NCI-H345 treated with DMSO at 0.1 percent for 48 hours (cell line): ENCODE results near the gene PPP3CB.
A peak's percentile ranks its signal among the peaks of the same experiment; 100 is the strongest.

ENCODE experiments used
- DNase-seq: peaks from one replicate; lab custom pipeline; 2025; ENCODE audit not compliant: unreplicated experiment; lab: John Stamatoyannopoulos, UW

Gene PPP3CB

GRCh38 chr10:73495884-73496674 lies at the start of gene PPP3CB:
PPP3CB (minus strand) TSS chr10:73496024; CDS start chr10:73495889, 135 bp downstream.
- peak; percentile 61 for DNase-seq

- no peak for DNase-seq
Measured at GRCh38 chr10:73545357-73545756, 49.5 kb upstream of the PPP3CB start.

DNA sequence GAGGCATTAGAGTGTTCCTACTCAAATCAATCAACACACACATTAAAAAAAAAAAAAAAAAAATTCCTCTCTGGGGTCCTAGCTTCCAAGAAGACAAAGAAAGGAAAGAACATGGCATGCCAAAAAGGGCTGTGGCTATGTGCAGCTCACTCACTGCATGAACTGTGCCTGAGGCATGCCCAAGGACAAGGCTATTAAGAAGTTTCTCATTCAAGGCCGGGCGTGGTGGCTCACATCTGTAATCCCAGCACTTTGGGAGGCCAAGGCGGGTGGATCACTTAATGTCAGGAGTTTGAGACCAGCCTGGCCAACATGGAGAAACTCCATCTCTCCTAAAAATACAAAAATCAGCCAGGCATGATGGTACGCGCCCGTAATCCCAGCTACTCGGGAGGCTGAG lies 41.9 kb upstream of the PPP3CB start:
- no peak for DNase-seq

GRCh38 chr10:73537288-73537687 lies 41.5 kb upstream of the PPP3CB start:
- no peak for DNase-seq

- DNase-seq, result no peak
Measured at GRCh38 chr10:73534857-73535256, 39.0 kb upstream of the PPP3CB start.

DNA sequence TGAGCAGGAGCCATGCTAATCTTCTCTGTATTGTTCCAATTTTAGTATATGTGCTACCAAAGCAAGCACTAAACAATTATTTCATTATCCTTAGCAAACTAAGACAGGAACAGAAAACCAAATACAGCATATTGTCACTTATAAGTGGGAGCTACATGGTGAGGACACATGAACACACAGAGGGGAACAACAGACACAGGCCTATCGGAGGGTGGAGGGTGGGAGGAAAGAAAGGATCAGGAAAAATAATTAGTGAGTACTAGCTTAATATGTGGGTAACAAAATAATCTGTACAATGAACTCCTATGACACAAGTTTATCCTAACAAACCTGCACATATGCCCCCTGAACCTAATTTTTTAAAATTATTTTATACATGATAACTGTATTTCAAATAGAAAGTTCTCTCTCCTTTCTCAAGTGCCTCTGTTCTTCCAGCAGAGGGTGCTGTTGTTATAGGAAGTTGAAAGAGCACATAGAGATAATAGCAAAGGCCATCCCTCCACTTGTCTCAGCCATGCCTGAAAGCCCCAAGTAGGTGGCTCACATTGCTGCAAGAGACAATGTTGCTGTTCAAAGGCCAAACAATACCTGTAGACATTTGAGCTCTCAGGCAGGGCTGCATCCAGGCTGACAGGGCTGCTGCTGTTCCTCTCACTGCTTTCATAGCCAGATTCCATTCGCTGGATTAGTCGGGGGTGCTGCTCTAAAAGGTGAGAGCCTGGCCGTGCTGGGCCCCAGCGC lies 33.4 kb upstream of the PPP3CB start:
- DNase-seq, result peak; percentile 52

DNA sequence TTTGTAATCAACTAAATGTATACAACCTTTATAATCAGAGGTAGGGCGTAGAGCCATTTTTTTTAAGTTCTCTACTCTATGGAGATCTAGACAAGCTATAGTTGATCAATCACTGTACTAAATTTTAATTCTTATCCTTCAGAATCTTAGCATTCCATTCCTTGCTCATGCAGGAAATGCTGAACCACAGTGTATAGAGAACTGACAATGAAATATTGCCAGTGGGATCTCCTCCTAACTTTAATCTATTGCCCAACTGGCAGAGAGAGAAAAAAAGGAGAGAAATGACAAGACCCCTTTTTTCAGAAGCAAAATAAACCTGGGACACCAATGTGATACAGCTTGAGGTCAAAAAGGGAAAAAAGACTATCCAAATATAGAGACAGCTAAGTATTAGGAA lies 26.4 kb upstream of the PPP3CB start:
- DNase-seq, result no peak

GRCh38 chr10:73519336-73519735 lies 23.5 kb upstream of the PPP3CB start:
- DNase-seq, result no peak

DNA sequence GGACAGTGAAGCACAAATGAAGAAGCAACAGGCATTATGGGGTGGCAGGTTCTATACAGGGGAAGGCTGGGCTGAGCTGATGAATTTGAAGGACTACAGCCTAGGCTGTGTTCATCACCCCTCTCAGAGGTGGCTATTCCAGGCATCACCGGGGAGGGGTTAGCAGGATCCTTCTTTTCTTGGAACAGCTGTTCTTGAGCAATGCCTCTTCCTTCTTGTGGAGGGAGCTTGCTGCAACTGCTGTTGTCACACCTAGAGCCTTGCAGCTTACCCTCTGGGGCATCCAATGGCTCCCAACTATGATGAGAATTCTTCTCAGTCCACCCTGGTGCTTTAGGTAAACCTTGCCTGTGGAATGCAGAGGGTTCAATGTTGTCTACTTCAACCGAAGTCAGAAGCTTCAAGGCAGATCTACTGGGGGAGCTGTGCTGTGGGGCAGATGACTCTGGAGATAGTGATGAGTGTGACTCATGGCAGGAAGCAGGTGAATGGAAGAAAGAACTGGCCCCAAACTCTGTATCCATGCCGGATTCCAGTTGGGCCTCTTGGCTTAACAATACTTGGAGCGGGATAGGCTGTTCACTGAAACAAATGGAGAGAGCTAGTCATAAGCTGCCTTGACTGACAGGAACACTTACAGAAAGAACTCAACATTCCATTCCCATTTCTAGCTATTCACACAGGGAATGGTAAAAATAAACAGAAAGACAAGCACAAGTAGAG lies 21.5 kb upstream of the PPP3CB start:
- no peak for DNase-seq

DNA sequence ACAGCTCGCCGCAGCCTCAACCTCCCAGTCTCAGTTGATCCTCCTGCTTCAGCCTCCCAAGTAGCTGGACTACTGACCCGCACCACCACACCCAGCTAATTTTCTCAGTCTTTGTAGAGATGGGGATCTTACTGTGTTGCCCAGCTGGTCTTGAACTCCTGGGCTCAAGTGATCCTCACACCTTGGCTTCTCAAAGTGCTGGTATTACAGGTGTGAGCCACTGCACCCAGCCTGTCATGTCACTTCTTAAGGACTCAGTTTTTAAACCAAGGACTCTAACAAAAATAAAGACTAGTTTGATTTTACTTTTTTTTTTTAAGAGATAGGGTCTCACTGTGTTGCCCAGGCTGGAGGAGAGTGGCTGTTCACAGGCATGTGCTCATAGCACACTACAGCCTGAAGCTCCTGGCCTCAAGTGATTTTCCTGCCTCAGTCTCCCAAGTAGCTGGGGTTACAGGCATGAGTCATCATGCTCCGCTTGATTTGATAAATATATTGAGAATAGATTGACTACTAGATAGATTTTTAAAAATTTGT lies 16.5 kb upstream of the PPP3CB start:
- DNase-seq, result no peak

DNA sequence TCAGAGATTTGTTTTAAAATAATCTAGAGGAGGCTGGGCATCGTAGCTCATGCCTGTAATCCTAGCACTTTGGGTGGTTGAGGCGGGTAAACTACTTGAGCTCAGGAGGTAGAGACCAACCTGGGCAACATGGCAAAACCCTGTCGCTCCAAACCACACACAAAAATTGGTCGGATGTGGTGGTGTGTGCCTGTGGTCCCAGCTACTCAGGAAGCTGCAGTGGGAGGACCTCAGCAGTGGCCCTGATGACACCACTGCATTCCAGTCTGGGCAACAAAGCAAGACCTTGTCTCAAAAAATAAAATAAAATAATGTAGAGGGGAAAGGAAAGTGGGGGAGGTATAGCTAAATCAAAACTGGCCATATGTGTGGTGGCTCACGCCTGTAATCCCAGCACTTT lies 13.9 kb upstream of the PPP3CB start:
- DNase-seq, result no peak

DNA sequence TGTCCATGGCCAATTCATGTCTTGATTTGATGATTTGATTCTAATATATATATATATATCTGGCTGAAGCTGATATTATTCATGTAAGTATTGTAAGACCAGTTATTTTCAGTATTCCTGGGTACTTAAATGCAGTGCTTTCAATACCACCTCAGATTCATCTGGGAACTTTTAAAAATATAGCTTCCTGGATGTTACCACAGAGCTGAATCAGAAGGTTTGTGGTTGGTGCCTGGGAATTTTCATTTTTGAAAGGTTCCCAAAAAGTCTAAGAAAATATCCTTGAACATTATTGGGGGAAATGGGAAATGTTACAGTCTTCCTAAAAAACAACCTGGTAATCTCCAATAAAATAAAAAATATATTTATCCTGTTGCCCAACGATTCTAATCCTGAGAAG lies 10.7 kb upstream of the PPP3CB start:
- no peak for DNase-seq

DNA sequence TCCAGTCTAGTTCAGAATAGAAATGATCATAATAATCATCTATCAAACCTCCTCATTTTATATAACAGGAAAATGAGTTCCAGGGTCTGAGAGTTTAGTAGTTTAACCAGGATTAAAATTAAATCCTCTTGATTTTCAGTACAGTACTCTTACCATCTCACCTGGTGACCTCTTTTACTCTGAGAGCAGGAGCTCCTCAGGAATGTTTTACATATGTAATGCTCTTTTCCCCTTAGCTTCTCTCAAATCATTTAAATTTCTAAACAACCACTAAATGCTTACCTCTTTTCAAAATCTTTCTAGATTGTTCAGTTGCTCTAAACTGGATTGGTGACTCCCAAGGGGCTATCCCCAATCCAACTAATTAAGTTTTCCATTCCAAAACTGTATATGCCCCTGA lies 10.2 kb upstream of the PPP3CB start:
- DNase-seq, result no peak

DNA sequence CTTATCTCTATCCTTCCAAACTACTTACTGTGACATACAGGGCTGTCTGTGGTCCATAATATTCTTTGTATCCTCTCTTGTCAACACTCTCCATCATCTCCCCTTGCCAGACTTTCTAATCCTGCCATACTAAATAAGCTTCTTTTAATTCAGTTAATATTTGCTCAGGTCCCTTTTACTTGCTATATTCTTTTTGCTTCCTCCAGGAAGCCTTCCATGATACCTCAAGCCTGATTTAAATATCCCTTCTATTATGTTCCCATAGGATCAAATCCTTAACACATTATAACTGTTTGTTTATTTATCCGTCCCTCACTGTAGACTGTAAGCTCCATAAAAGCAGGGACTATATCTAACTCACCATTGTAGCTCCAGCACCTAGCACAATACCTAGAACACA lies 7.2 kb upstream of the PPP3CB start:
- DNase-seq, result no peak

DNA sequence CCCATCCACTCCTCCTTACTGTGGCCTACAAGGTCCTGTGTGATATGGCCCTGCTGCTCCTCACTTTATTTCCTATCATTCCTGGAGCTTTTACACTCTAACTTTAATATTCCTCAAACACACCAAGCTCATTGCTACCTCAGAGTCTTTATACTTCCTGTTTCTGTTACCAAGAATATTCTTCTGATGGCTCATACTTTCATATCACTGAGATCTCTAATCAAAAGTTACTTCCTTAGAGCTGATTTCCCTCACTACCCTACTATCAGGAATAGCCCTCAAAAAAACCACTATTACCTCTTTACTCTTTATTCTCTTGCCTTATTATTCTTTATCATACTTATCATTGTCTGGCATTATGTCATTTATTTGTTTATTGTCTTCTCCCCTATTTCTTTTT lies 5.8 kb upstream of the PPP3CB start:
- no peak for DNase-seq

DNA sequence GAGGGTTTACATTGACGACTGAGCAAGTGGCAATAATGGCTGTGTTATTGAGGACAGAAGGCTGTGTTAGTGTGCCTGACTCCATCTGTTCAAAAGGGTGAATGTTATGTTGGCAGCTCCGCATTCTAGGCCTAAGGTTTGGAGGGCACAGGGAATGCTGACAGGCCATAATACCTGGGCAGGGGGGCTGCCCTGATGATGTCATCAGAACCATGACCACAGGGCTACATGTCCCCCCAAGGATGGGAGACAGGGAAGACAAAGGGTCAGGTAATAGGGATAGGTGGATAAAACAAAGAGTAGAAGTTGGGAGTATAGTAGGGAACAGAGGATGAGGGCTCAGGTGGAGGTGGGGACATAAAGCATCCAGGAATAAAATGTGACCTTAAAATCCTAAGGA lies 1.8 kb upstream of the PPP3CB start:
- no peak for DNase-seq

DNA sequence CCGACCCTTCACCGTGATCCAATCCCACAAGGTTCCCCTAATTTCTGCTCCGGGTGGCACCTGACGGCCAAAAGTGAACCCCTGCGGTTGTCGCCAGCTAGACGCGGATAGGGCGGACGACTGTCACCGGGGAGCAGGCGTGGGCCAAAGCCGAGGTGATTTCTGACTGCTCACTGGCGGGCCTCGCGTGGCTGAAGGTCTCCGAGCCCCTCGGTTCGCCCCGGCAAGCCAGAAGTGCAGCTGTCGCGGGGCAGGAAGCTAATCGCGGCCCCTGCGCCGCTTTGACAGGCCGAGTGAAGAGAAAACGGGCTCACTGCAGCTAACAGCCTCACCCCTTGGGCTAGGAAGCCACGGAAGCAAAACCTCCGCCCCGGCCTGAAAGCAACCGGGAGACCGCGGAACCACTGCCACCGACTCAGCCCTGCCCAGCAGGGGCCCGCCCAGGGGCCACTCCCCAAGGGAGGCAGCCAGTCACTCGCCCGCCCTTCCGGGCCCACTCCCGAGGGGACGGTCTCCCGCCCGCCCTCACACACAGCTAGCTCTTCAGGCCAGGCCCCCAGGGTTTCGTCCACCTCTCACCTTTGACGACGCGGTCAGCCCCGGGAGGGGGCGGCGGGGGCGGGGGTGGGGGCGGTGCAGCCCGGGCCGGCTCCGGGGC lies 469 bp downstream of the PPP3CB start:
- no peak for DNase-seq

DNA sequence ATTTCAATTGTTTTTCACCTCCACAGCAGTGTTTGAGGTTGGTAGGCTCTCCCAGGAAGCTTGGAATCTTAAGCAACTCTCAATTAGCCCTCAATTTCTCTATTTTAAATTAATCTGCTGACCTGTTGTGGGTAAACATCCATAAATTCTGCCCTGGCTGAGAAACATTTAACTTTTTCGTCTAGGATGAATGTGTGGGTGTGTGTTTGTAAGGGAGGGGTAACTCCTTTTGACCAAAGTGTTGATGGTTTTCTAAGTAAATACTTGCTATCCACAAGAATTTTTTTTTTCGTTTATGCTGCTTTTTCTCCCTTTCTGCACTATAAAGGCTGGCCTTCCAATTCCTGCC lies 973 bp downstream of the PPP3CB start:
- no peak for DNase-seq

GRCh38 chr10:73494213-73494612 lies 1.6 kb downstream of the PPP3CB start:
- DNase-seq, result no peak

DNA sequence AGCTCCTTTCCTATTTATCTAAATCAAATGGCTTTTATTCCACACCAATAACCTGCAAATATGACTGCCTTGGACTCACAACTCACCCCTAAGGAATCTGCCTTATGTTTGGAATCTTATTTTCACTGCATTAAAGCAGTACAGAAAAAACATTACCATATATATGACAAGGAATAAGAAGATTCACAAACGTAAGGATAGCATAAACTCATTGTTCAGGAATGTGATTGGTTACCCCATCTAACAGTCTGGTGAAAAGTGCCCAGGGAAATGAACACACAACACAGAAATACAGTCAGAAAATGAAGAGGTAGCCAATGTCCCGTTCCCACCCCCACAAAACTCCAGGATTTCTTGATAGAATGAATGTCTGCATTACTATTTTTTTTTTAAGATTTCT lies 2.0 kb downstream of the PPP3CB start:
- DNase-seq, result no peak

DNA sequence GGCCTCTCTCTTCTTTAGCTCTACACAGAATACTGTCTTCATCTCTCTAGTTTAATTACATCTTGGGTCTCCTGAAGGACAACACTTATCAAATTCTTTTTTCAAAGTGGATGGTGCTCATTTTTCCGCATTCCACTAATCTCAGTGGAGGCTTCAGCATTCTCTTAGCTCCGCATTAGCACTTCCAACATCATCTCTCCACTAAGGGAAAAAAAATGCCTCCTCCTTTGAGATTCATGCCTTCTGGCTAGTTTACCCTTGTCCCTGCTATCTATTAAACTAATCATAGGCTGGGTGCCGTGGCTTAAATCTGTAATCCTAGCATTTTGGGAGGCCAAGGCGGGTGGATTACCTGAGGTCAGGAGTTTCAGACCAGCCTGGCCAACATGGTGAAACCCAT lies 9.2 kb downstream of the PPP3CB start:
- no peak for DNase-seq
